WTC11 (cell line): Measurements from ENCODE around the gene SLC25A39. TPM values are rescaled to one million over a fixed set of nuclear protein-coding genes. Genes with fewer than 3 reads are reported as not detected.

Experiments
- ATAC-seq: fragments of 200-7000 bp; cut with Tn5 transposase; 2 replicates; pipeline ENCODE4 v1.10.0; 2021; ENCODE audit warnings: mild to moderate bottlenecking, moderate library complexity
- CTCF ChIA-PET: fragments of 300-600 bp; sonication (Branson Sonifier 250); formaldehyde crosslinking; loops from one replicate; lab custom pipeline; 2021; ENCODE audit warnings: antibody characterized with exemption; lab: Charles Lee
- POLR2A ChIA-PET: fragments of 350-600 bp; sonication (Branson Sonifier 250); formaldehyde crosslinking; loops from one replicate; lab custom pipeline; 2021; ENCODE audit warnings: antibody characterized with exemption; lab: Charles Lee
- DNase-seq: peaks from one replicate; pipeline ENCODE4 v3.0.0; 2021; ENCODE audit warnings: low spot score
- H3K27ac Mint-ChIP-seq: 2 replicates; pipeline ENCODE4 v1.8.0; 2021; ENCODE audit warnings: mixed read lengths
- H3K27me3 Mint-ChIP-seq: 2 replicates; pipeline ENCODE4 v1.8.0; 2021; ENCODE audit warnings: low read depth, mild to moderate bottlenecking, moderate library complexity, mixed read lengths
- H3K36me3 Mint-ChIP-seq: 2 replicates; pipeline ENCODE4 v1.8.0; 2021; ENCODE audit warnings: mixed read lengths
- H3K4me1 Mint-ChIP-seq: 2 replicates; pipeline ENCODE4 v1.8.0; 2022; ENCODE audit warnings: mixed read lengths
- H3K4me3 Mint-ChIP-seq: 2 replicates; pipeline ENCODE4 v1.8.0; 2021; ENCODE audit warnings: mild to moderate bottlenecking, moderate library complexity, mixed read lengths
- H3K9me3 Mint-ChIP-seq: 2 replicates; pipeline ENCODE4 v1.8.0; 2021; ENCODE audit warnings: mixed read lengths
- ATF1 ChIP-seq: sonication (generic); formaldehyde crosslinking; IDR thresholded peaks from 2 replicates; pipeline ENCODE4 v1.8.1; 2023; ENCODE audit warnings: mild to moderate bottlenecking, moderate library complexity, missing genetic modification reagents
- FOXP1 ChIP-seq: sonication (generic); formaldehyde crosslinking; IDR thresholded peaks from 2 replicates; pipeline ENCODE4 v1.8.0; 2022; ENCODE audit warnings: missing genetic modification reagents, mild to moderate bottlenecking, moderate library complexity, borderline replicate concordance
- FOXP4 ChIP-seq: sonication (generic); formaldehyde crosslinking; IDR thresholded peaks from 2 replicates; pipeline ENCODE4 v1.8.0; 2022; ENCODE audit warnings: mild to moderate bottlenecking, missing genetic modification reagents
- MYBL2 ChIP-seq: sonication (generic); formaldehyde crosslinking; IDR thresholded peaks from 2 replicates; pipeline ENCODE4 v1.8.1; 2023; ENCODE audit warnings: mild to moderate bottlenecking, moderate library complexity, missing genetic modification reagents
- NFATC4 ChIP-seq: fragments of 250-450 bp; sonication (Bioruptor Pico); IDR thresholded peaks from 2 replicates; pipeline ENCODE4 v1.9.0; 2021; ENCODE audit warnings: mild to moderate bottlenecking
- TCF7 ChIP-seq: sonication (generic); formaldehyde crosslinking; IDR thresholded peaks from 2 replicates; pipeline ENCODE4 v1.8.0; 2022; ENCODE audit warnings: mild to moderate bottlenecking, low read depth, missing genetic modification reagents, moderate library complexity
- TP53 ChIP-seq: sonication (generic); formaldehyde crosslinking; IDR thresholded peaks from 2 replicates; pipeline ENCODE4 v1.8.1; 2023; ENCODE audit warnings: mild to moderate bottlenecking, missing genetic modification reagents
- ZNF121 ChIP-seq: sonication (generic); formaldehyde crosslinking; IDR thresholded peaks from 2 replicates; pipeline ENCODE4 v1.8.0; 2023; ENCODE audit warnings: missing genetic modification reagents
- ZNF317 ChIP-seq: sonication (generic); formaldehyde crosslinking; IDR thresholded peaks from 2 replicates; pipeline ENCODE4 v1.8.1; 2023; ENCODE audit warnings: low read depth, mild to moderate bottlenecking, moderate library complexity, missing genetic modification reagents, borderline replicate concordance
- ZNF416 ChIP-seq: fragments of 250-450 bp; sonication (Bioruptor Pico); IDR thresholded peaks from 2 replicates; pipeline ENCODE4 v1.9.0; 2021; ENCODE audit warnings: mild to moderate bottlenecking, inconsistent platforms
- ZNF671 ChIP-seq: fragments of 250-450 bp; sonication (Bioruptor Pico); IDR thresholded peaks from 2 replicates; pipeline ENCODE4 v1.8.0; 2021; ENCODE audit warnings: mild to moderate bottlenecking
- total RNA-seq: library from RNA; stranded (reverse); gene quantifications from 3 replicates; pipeline ENCODE4 v1.2.3, GENCODE V29; 2021
- TF ChIP-seq, protein P1 (sequence below): sonication (generic); formaldehyde crosslinking; IDR thresholded peaks from 2 replicates; pipeline ENCODE4 v1.8.1; 2023; ENCODE audit warnings: mild to moderate bottlenecking, missing genetic modification reagents
- TF ChIP-seq, protein P2 (sequence below): fragments of 250-450 bp; sonication (Bioruptor Pico); IDR thresholded peaks from 2 replicates; pipeline ENCODE4 v1.9.0; 2021; ENCODE audit warnings: mild to moderate bottlenecking
- TF ChIP-seq, protein P3 (sequence below): sonication (generic); formaldehyde crosslinking; conservative IDR thresholded peaks from 2 replicates; pipeline ENCODE4 v1.8.1; 2022; ENCODE audit warnings: mild to moderate bottlenecking, missing genetic modification reagents

Gene SLC25A39
- total RNA-seq, 1 experiment from 2014 or later, result 271 TPM

GRCh38 chr17:44351961-44352827, 27.6 kb upstream of the SLC25A39 start:
- POLR2A ChIA-PET, result interaction anchor here (0.5 to 1.3 kb wide), 2 partner anchors 25 to 132 kb away, joined by 3 read pairs; no protein-coding TSS in a partner anchor
- H3K27ac Mint-ChIP-seq, result no peak overlapping the region
- CTCF ChIA-PET, result interaction anchor here (0.9 to 7.8 kb wide), 14 partner anchors 11 to 188 kb away, joined by 3 to 102 read pairs (median 9); partner anchors contain the start of genes ASB16 and FAM171A2

DNA sequence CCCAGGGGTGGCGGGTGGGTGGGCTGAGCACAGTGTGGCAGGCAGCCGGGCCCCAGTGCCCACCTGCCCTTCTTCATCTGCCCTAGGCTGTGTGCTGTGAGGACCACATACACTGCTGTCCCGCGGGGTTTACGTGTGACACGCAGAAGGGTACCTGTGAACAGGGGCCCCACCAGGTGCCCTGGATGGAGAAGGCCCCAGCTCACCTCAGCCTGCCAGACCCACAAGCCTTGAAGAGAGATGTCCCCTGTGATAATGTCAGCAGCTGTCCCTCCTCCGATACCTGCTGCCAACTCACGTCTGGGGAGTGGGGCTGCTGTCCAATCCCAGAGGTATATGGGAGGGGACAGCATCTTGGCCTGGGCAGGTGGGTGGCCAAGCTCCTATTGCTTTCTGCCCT, 26.8 kb upstream of the SLC25A39 start:
- ChIA-PET CTCF (interaction anchor here (0.8 to 7.8 kb wide), 11 partner anchors 11 to 228 kb away, joined by 3 to 102 read pairs (median 5); partner anchors contain the start of genes ASB16, FAM171A2 and HDAC5), POLR2A (interaction anchor here (0.5 kb wide), 1 partner anchor 131 kb away, joined by 3 read pairs; no protein-coding TSS in a partner anchor)
- Mint-ChIP-seq H3K36me3 (no peaks in the 10 kb centered on the region), H3K4me3 (no peak overlapping the region), H3K9me3 (no peaks in the 10 kb centered on the region), H3K27me3 (peaks cover 3% of the 10 kb centered on the region; the same call in 1 of the 2 replicates), H3K4me1 (peaks cover 9% of the 10 kb centered on the region), H3K27ac (no peak overlapping the region)
- DNase-seq (no peak), ATAC-seq (no peak)
- TF ChIP-seq, protein P1, sequence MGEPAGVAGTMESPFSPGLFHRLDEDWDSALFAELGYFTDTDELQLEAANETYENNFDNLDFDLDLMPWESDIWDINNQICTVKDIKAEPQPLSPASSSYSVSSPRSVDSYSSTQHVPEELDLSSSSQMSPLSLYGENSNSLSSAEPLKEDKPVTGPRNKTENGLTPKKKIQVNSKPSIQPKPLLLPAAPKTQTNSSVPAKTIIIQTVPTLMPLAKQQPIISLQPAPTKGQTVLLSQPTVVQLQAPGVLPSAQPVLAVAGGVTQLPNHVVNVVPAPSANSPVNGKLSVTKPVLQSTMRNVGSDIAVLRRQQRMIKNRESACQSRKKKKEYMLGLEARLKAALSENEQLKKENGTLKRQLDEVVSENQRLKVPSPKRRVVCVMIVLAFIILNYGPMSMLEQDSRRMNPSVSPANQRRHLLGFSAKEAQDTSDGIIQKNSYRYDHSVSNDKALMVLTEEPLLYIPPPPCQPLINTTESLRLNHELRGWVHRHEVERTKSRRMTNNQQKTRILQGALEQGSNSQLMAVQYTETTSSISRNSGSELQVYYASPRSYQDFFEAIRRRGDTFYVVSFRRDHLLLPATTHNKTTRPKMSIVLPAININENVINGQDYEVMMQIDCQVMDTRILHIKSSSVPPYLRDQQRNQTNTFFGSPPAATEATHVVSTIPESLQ (CRISPR knock-in tag), result no peak
- TF ChIP-seq, protein P2, sequence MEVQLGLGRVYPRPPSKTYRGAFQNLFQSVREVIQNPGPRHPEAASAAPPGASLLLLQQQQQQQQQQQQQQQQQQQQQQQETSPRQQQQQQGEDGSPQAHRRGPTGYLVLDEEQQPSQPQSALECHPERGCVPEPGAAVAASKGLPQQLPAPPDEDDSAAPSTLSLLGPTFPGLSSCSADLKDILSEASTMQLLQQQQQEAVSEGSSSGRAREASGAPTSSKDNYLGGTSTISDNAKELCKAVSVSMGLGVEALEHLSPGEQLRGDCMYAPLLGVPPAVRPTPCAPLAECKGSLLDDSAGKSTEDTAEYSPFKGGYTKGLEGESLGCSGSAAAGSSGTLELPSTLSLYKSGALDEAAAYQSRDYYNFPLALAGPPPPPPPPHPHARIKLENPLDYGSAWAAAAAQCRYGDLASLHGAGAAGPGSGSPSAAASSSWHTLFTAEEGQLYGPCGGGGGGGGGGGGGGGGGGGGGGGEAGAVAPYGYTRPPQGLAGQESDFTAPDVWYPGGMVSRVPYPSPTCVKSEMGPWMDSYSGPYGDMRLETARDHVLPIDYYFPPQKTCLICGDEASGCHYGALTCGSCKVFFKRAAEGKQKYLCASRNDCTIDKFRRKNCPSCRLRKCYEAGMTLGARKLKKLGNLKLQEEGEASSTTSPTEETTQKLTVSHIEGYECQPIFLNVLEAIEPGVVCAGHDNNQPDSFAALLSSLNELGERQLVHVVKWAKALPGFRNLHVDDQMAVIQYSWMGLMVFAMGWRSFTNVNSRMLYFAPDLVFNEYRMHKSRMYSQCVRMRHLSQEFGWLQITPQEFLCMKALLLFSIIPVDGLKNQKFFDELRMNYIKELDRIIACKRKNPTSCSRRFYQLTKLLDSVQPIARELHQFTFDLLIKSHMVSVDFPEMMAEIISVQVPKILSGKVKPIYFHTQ (CRISPR knock-in tag), result no peak
- TF ChIP-seq TCF7 (no peak), ZNF121 (CRISPR knock-in tag) (no peak), TP53 (CRISPR knock-in tag) (no peak), ZNF317 (CRISPR knock-in tag) (no peak), FOXP4 (no peak), NFATC4 (CRISPR knock-in tag) (no peak), ZNF671 (CRISPR knock-in tag) (no peak)
- TF ChIP-seq, protein P3, sequence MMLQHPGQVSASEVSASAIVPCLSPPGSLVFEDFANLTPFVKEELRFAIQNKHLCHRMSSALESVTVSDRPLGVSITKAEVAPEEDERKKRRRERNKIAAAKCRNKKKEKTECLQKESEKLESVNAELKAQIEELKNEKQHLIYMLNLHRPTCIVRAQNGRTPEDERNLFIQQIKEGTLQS (CRISPR knock-in tag), result no peak

More at GRCh38 chr17:44351961-44352827, 27.6 kb upstream of the SLC25A39 start:
- Mint-ChIP-seq H3K9me3 (no peaks in the 10 kb centered on the region), H3K27me3 (peaks cover 3% of the 10 kb centered on the region; the same call in 1 of the 2 replicates), H3K36me3 (no peaks in the 10 kb centered on the region), H3K4me3 (peak overlapping the region; percentile 65), H3K4me1 (peaks cover 9% of the 10 kb centered on the region)
- ATAC-seq (no peak), DNase-seq (no peak)
- TF ChIP-seq ZNF416 (CRISPR knock-in tag) (no peak; the same call in 1 of the 2 replicates), MYBL2 (no peak), ATF1 (no peak), FOXP1 (CRISPR knock-in tag) (peak; percentile 70; the same call in 1 of the 2 replicates)
